Skeletal muscle cell (primary cell): ENCODE results near the gene CABYR.
A peak's percentile ranks its signal among the peaks of the same experiment; 100 is the strongest.
"Not testable (repeated sequence)": the region's sequence is repeated elsewhere in the genome, so short reads cannot be mapped to it uniquely, and the experiment has no call there.

Source experiments
- DNase-seq: peaks from one replicate; pipeline ENCODE4 v3.0.0-alpha.2; 2010; ENCODE audit warnings: low read depth
- H3K4me3 ChIP-seq: 2 replicates; pipeline ENCODE4 v1.5.1; 2011; ENCODE audit warnings: low read depth, mild to moderate bottlenecking, control low read depth, low read length, moderate library complexity

CABYR gene

GRCh38 chr18:24126155-24126961 lies 12.5 kb upstream of the CABYR start:
- DNase-seq = no peak
- H3K4me3 ChIP-seq = no peak overlapping the region

- H3K4me3 ChIP-seq = no peak overlapping the region
- no peak for DNase-seq
Measured at GRCh38 chr18:24127735-24128134, 11.1 kb upstream of the CABYR start.

GRCh38 chr18:24128700-24129099 lies 10.2 kb upstream of the CABYR start:
- DNase-seq = no peak
- no peak overlapping the region for H3K4me3 ChIP-seq

- H3K4me3 ChIP-seq = no peak overlapping the region
Measured at GRCh38 chr18:24130494-24130893, 8.4 kb upstream of the CABYR start.

GRCh38 chr18:24136967-24137373 lies 1.9 kb upstream of the CABYR start:
- DNase-seq = no peak

More at GRCh38 chr18:24130494-24130893, 8.4 kb upstream of the CABYR start:
- DNase-seq = no peak

GRCh38 chr18:24138409-24138788 lies 463 bp upstream of the CABYR start:
- peak overlapping the region; percentile 68 for H3K4me3 ChIP-seq
- DNase-seq = no peak

More at GRCh38 chr18:24136967-24137373, 1.9 kb upstream of the CABYR start:
- no peak overlapping the region for H3K4me3 ChIP-seq

- H3K4me3 ChIP-seq = no peak overlapping the region
- no peak for DNase-seq
Measured at GRCh38 chr18:24140697-24141096, 1.8 kb downstream of the CABYR start.

- H3K4me3 ChIP-seq = no peak overlapping the region
- DNase-seq = no peak
Measured at GRCh38 chr18:24142376-24142775, 3.5 kb downstream of the CABYR start.

- not testable (repeated sequence) for H3K4me3 ChIP-seq, DNase-seq
Measured at GRCh38 chr18:24149591-24149990, 10.7 kb downstream of the CABYR start.

GRCh38 chr18:24153397-24153796 lies 14.5 kb downstream of the CABYR start:
- H3K4me3 ChIP-seq = no peak overlapping the region
- DNase-seq = no peak

- H3K4me3 ChIP-seq = no peak overlapping the region
- peak; percentile 9 for DNase-seq
Measured at GRCh38 chr18:24157855-24158254, 19.0 kb downstream of the CABYR start.

GRCh38 chr18:24160086-24160485 lies 21.2 kb downstream of the CABYR start:
- H3K4me3 ChIP-seq = no peak overlapping the region
- no peak for DNase-seq

GRCh38 chr18:24161304-24161703 lies 22.4 kb downstream of the CABYR start:
- no peak overlapping the region for H3K4me3 ChIP-seq
- no peak for DNase-seq

GRCh38 chr18:24168496-24168895 lies 29.6 kb downstream of the CABYR start:
- no peak for DNase-seq

GRCh38 chr18:24170360-24170759 lies 31.5 kb downstream of the CABYR start:
- H3K4me3 ChIP-seq = no peak overlapping the region
- DNase-seq = no peak

More at GRCh38 chr18:24168496-24168895, 29.6 kb downstream of the CABYR start:
- no peak overlapping the region for H3K4me3 ChIP-seq

GRCh38 chr18:24173997-24174396 lies 35.1 kb downstream of the CABYR start:
- no peak overlapping the region for H3K4me3 ChIP-seq
- DNase-seq = no peak

GRCh38 chr18:24176727-24177416 lies 38.0 kb downstream of the CABYR start:
- no peak for DNase-seq
- no peak overlapping the region for H3K4me3 ChIP-seq

GRCh38 chr18:24177499-24178133 lies 38.8 kb downstream of the CABYR start:
- no peak for DNase-seq
- H3K4me3 ChIP-seq = no peak overlapping the region

- DNase-seq = no peak
- H3K4me3 ChIP-seq = no peak overlapping the region
Measured at GRCh38 chr18:24180048-24180447, 41.2 kb downstream of the CABYR start.

GRCh38 chr18:24181806-24182205 lies 42.9 kb downstream of the CABYR start:
- no peak for DNase-seq
- H3K4me3 ChIP-seq = no peak overlapping the region
